Upper lobe of right lung (tissue), 1 donor: ENCODE data around the gene VMAC. TPM values are rescaled to one million over a fixed set of nuclear protein-coding genes. Genes with fewer than 3 reads are reported as not detected.

Experiments used
- ATAC-seq: fragments of 200-7000 bp; cut with Tn5 transposase; one replicate; pipeline ENCODE4 v1.9.1; 2020; ENCODE audit warnings: mild to moderate bottlenecking, moderate library complexity
- DNase-seq: peaks from one replicate; pipeline ENCODE4 v3.0.0-alpha.2; 2020
- H3K27ac ChIP-seq: fragments of 200-600 bp; one replicate; pipeline ENCODE4 v1.8.0; 2022
- H3K27me3 ChIP-seq: fragments of 200-600 bp; one replicate; pipeline ENCODE4 v1.8.0; 2022; ENCODE audit warnings: mild to moderate bottlenecking
- H3K36me3 ChIP-seq: fragments of 200-600 bp; one replicate; pipeline ENCODE4 v1.8.0; 2022
- H3K4me1 ChIP-seq: fragments of 200-600 bp; one replicate; pipeline ENCODE4 v1.8.0; 2022
- H3K4me3 ChIP-seq: fragments of 200-600 bp; one replicate; pipeline ENCODE4 v1.8.0; 2022; ENCODE audit warnings: mild to moderate bottlenecking
- H3K9me3 ChIP-seq: fragments of 200-600 bp; one replicate; pipeline ENCODE4 v1.8.0; 2022
- intact Hi-C: fragments of 100-400 bp; cut with DNase I; formaldehyde crosslinking; loops from one replicate; pipeline ENCODE4 v1.11.0; 2022
- total RNA-seq: library from RNA; stranded (reverse); fragmentation: NEBNext Ultra II Directional; extraction: Animal tissue kit (Norgen Biotek cat#: 25700); gene quantifications from one replicate; pipeline ENCODE4 v1.2.1, GENCODE V29; 2021
- TF ChIP-seq, protein P1 (sequence below): fragments of 200-600 bp; IDR thresholded peaks from one replicate; pipeline ENCODE4 v1.8.0; 2022; ENCODE audit warnings: antibody characterized with exemption
- donor health status: DM: no; HTN: yes; CAD: no; lungs with severe emphysema.

VMAC gene
- total RNA-seq, 1 donor from 2014 or later = 6.8 TPM

DNA sequence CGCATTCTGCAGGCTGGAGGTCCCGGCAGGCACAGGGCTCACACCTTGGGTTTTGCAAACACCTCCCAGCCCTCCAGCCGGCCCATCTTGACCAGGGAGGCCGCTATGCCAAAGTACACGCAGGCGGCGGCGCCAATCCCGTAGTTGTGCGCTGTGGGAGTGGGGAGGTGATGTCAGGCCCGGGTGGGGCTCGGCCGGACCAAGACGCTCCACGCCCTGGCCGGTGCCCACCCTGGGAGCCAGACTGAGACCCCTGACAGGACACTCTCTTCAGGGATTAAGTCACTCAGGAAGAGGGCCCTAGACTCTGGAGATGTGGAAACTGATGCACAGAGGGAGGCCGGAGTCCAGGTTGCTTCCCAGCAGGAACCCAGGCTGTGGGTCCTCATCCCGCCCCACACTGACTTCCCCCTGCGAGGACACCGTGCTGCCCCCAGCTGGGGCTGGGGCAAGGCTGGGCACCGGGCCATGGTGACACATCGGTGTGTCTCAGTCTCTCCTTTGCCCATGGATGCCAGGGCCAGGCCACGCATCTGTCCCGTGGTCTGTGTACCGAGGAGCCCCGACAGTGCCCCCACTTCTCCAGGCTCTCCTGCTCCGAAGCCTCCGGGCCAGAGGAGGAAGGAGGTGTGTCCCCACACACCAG is 9.8 kb upstream of the VMAC start:
- Histone ChIP-seq H3K4me1 (no peaks in the 10 kb centered on the region), H3K4me3 (no peak overlapping the region), H3K27me3 (peaks cover 11% of the 10 kb centered on the region), H3K27ac (no peak overlapping the region), H3K9me3 (no peaks in the 10 kb centered on the region), H3K36me3 (peaks cover 18% of the 10 kb centered on the region)
- ATAC-seq (no peak), DNase-seq (no peak)
- intact Hi-C loops = no loop called here
- TF ChIP-seq, protein P1, sequence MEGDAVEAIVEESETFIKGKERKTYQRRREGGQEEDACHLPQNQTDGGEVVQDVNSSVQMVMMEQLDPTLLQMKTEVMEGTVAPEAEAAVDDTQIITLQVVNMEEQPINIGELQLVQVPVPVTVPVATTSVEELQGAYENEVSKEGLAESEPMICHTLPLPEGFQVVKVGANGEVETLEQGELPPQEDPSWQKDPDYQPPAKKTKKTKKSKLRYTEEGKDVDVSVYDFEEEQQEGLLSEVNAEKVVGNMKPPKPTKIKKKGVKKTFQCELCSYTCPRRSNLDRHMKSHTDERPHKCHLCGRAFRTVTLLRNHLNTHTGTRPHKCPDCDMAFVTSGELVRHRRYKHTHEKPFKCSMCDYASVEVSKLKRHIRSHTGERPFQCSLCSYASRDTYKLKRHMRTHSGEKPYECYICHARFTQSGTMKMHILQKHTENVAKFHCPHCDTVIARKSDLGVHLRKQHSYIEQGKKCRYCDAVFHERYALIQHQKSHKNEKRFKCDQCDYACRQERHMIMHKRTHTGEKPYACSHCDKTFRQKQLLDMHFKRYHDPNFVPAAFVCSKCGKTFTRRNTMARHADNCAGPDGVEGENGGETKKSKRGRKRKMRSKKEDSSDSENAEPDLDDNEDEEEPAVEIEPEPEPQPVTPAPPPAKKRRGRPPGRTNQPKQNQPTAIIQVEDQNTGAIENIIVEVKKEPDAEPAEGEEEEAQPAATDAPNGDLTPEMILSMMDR = no peak

DNA sequence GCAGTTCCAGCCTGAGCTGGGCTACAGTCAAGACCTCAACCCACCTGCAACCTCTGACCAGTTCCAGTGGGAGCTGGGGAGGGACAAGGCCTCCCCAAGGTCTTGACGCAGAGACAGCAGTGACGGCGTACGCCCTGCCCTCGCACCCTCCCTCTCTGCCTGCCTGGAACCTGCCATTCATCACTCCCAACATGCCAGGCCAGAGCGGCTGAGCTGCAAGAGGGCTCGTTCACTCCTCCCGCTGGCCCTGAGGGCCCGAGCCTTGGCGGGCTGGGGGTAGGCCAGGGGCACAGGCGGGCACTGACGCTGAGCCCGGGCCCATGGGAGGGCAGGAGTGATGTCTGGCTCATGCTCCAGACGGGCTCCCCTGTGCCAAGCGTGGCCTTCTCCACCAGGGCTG is 9.3 kb upstream of the VMAC start:
- no peaks in the 10 kb centered on the region for H3K4me1 ChIP-seq
- no peak overlapping the region for H3K27ac ChIP-seq
- peaks cover 11% of the 10 kb centered on the region for H3K27me3 ChIP-seq
- TF ChIP-seq, protein P1 = no peak
- DNase-seq (no peak), ATAC-seq (no peak)
- no peaks in the 10 kb centered on the region for H3K9me3 ChIP-seq
- H3K36me3 ChIP-seq = peaks cover 18% of the 10 kb centered on the region
- H3K4me3 ChIP-seq = no peak overlapping the region
- intact Hi-C loops = no loop called here

DNA sequence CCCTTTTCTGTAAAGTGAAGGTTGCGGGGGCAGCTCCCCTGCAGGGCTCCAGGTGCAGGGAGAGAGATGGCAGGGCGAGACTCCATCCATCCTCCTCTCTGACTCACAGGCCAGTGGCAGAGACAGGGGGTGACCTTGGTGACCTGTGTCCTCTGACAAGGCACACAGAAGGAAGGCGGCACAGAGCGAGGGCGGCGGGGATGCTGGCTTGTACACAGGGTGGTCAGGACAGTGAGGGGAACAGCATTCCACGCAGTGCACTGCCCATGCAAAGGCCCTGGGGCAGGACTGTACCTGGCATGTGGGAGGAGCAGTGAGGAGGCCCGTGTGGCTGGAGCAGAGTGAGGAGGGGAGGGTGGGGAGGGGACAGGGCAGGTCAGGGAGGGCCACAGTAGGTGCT is 8.8 kb upstream of the VMAC start:
- no peak for DNase-seq
- Histone ChIP-seq H3K4me1 (no peaks in the 10 kb centered on the region), H3K27me3 (peaks cover 8% of the 10 kb centered on the region), H3K9me3 (no peaks in the 10 kb centered on the region), H3K27ac (no peak overlapping the region), H3K4me3 (no peak overlapping the region), H3K36me3 (peaks cover 18% of the 10 kb centered on the region)
- ATAC-seq = no peak
- intact Hi-C loops = no loop called here
- TF ChIP-seq, protein P1 = no peak

DNA sequence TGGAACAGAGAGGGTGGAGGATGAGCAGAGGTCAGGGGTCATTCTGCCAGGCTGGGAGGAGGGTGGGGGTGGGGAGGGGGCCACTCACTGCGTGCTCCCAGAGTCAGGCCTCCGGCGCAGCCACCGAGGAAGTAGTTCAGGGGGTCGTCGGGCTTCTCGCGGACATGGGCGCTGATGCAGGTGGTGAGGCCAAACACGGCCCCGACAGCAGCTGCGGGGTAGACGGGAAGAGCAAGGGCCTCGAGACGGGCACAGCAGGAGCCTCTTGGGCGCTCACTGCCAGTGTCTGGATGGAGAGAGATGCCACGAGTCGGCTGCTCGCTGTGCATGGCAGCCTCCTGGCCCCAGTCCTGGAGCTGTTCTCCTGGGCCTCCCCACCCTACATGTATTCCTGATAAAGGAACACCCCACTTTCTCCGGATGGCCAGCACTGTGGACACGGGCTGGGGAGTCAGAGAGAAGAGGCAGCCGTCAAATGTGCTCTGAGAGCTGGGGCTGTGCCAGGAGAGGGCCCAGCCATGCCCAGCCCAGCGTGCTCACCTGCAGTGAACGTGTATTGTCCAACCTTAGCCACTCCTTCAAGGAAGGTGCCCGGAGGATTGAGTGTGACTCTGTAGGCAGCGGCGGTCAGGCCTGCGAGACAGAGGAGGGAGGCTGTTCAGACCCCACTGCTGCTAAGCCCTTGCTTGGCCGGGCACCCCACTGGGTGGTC is 8.2 kb upstream of the VMAC start:
- Histone ChIP-seq H3K36me3 (peaks cover 18% of the 10 kb centered on the region), H3K4me3 (no peak overlapping the region), H3K27me3 (peaks cover 7% of the 10 kb centered on the region), H3K9me3 (no peaks in the 10 kb centered on the region), H3K27ac (no peak overlapping the region), H3K4me1 (no peaks in the 10 kb centered on the region)
- DNase-seq = no peak
- no peak for ATAC-seq
- TF ChIP-seq, protein P1 = no peak
- intact Hi-C loops = no loop called here

DNA sequence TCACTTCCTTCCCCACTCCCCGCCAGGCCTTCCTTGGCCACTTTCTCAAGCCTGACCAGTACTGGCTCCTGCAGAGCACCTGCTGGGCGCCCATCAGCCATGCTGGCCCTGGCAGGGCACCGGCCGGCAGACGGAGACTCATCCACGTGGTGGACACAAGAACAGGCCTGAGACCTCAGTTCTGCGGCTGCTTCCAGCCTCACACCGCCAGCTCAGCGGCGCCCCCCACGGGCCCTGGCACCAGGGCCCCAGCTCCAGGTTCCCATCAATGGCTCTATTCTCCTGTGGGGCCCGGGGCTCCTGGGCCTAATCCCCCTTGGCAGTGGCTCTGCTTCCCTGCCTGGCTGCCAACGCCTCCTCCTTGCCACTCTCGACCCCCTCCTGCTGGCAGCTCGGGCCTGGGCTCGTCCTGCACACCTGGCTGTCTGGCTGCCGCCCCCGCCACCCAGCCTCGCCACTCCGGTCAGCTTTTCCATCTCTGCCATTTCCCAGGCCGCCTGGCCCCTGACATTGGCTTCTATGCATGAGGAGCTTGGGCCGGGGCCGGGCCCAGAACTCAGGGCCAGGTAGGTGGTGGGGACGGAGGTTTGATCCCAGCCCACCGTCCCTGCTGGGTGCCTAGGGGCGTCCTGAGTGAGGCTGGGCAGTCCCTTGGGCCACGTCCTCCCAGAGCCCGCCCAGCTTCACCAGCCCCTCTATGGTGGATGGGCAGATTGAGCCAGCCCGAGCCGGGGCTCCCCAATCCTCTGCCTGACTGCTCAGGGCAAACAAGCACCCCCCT is 7.3 kb upstream of the VMAC start:
- intact Hi-C loops = no loop called here
- DNase-seq (no peak), ATAC-seq (no peak)
- Histone ChIP-seq H3K9me3 (no peaks in the 10 kb centered on the region), H3K27me3 (no peaks in the 10 kb centered on the region), H3K4me1 (peaks cover 3% of the 10 kb centered on the region), H3K4me3 (no peak overlapping the region), H3K36me3 (peaks cover 18% of the 10 kb centered on the region), H3K27ac (no peak overlapping the region)
- TF ChIP-seq, protein P1 = no peak
